Mucosa of descending colon (tissue), 3 donors: ENCODE data around the gene NUP98. TPM values are rescaled to one million over a fixed set of nuclear protein-coding genes. Genes with fewer than 3 reads are reported as not detected.

ENCODE experiments used
- ATAC-seq: fragments of 200-7000 bp; cut with Tn5 transposase; one replicate; pipeline ENCODE4 v1.9.1; 2020; ENCODE audit warnings: mild to moderate bottlenecking, moderate library complexity
- DNase-seq, 3 donors: peaks; one replicate each; pipeline ENCODE4 v3.0.0-alpha.2; 2020
- H3K36me3 ChIP-seq: fragments of 200-600 bp; one replicate; pipeline ENCODE4 v1.8.0; 2021; ENCODE audit warnings: low read depth, mild to moderate bottlenecking
- H3K4me1 ChIP-seq: fragments of 200-600 bp; one replicate; pipeline ENCODE4 v1.8.0; 2021; ENCODE audit warnings: low read depth, mild to moderate bottlenecking
- H3K4me3 ChIP-seq: fragments of 200-600 bp; one replicate; pipeline ENCODE4 v1.8.0; 2021; ENCODE audit warnings: mild to moderate bottlenecking
- H3K9me3 ChIP-seq: fragments of 200-600 bp; one replicate; pipeline ENCODE4 v1.8.0; 2021; ENCODE audit warnings: mild to moderate bottlenecking
- CTCF ChIP-seq: fragments of 200-600 bp; IDR thresholded peaks from one replicate; pipeline ENCODE4 v1.8.0; 2022; ENCODE audit warnings: antibody characterized with exemption, mild to moderate bottlenecking
- intact Hi-C, 2 donors: fragments of 100-400 bp; cut with DNase I in 1 of 2; cut with micrococcal nuclease in 1 of 2; formaldehyde crosslinking; loops; one replicate each; pipeline versions ENCODE4 v1.11.0 to v1.11.1; 2022; cut with DNase I, micrococcal nuclease
- total RNA-seq, 3 donors: library from RNA; stranded (reverse); fragmentation: NEBNext Ultra II Directional in 2 of 3; extraction: Animal tissue kit (Norgen Biotek cat#: 25700) in 2 of 3; gene quantifications; one replicate each; pipeline versions ENCODE4 v1.2.1 to v1.2.4, GENCODE V29; 2021 to 2023
- donor health status: DM: no; HTN: no; CAD: no; lungs with moderate emphysema.
- donor health status: DM: no; HTN: no; CAD: no.
- donor health status: DM: no; HTN: yes; CAD: no.

The NUP98 gene
- total RNA-seq, 3 donors from 2014 or later, result 53.7 to 69.7 (median 60.6) TPM

GRCh38 chr11:3709977-3710376, 87.4 kb downstream of the NUP98 start:
- Histone ChIP-seq H3K36me3 (peaks cover 11% of the 10 kb centered on the region), H3K4me3 (no peak overlapping the region), H3K9me3 (no peaks in the 10 kb centered on the region), H3K4me1 (no peaks in the 10 kb centered on the region)
- ATAC-seq (no peak), DNase-seq (no peak)
- TF ChIP-seq CTCF, result no peak
- intact Hi-C loops, result no loop called here

GRCh38 chr11:3707176-3707575, 90.2 kb downstream of the NUP98 start:
- Histone ChIP-seq H3K9me3 (no peaks in the 10 kb centered on the region), H3K4me1 (no peaks in the 10 kb centered on the region), H3K36me3 (peaks cover 10% of the 10 kb centered on the region), H3K4me3 (no peak overlapping the region)
- DNase-seq (no peak), ATAC-seq (no peak)
- intact Hi-C loops, result no loop called here
- TF ChIP-seq CTCF, result no peak

GRCh38 chr11:3703383-3703782, 94.0 kb downstream of the NUP98 start:
- ATAC-seq (no peak), DNase-seq (no peak)
- Histone ChIP-seq H3K9me3 (no peaks in the 10 kb centered on the region), H3K36me3 (peaks cover 14% of the 10 kb centered on the region), H3K4me3 (no peak overlapping the region), H3K4me1 (no peaks in the 10 kb centered on the region)
- TF ChIP-seq CTCF, result no peak
- intact Hi-C loops, result no loop called here

DNA sequence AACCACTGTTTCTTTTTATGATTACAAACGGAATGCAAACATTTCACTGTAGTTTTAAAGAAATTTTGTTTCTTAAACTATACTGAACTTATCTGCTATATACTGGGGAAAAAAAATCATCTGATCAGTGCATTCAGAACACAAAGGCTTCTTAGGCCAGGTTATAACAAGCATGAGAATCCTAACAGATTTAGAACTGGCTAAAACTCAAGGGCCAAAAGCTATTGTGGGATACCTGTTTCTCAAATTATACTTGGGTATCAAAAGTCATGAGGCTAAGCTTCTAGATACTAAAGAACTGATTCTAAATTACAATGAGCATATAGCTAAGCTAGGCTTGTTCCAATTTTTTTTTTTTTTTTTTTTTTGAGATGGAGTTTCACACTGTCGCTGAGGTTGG, 96.4 kb downstream of the NUP98 start:
- intact Hi-C loops, result no loop called here
- Histone ChIP-seq H3K9me3 (no peaks in the 10 kb centered on the region), H3K36me3 (peaks cover 20% of the 10 kb centered on the region), H3K4me1 (no peaks in the 10 kb centered on the region), H3K4me3 (no peak overlapping the region)
- no peak for DNase-seq
- no peak for TF ChIP-seq CTCF
- ATAC-seq, result no peak

- H3K4me1 ChIP-seq, result no peaks in the 10 kb centered on the region
- no peak for ATAC-seq
- H3K36me3 ChIP-seq, result peaks cover 20% of the 10 kb centered on the region
- DNase-seq, result no peak
- intact Hi-C loops, result no loop called here
- TF ChIP-seq CTCF, result no peak
- no peaks in the 10 kb centered on the region for H3K9me3 ChIP-seq
- H3K4me3 ChIP-seq, result no peak overlapping the region
Measured at GRCh38 chr11:3700410-3700809, 96.9 kb downstream of the NUP98 start.

- TF ChIP-seq CTCF, result no peak
- H3K36me3 ChIP-seq, result peaks cover 12% of the 10 kb centered on the region
- DNase-seq (no peak), ATAC-seq (no peak)
- no peaks in the 10 kb centered on the region for H3K4me1 ChIP-seq
- intact Hi-C loops, result no loop called here
- H3K4me3 ChIP-seq, result no peak overlapping the region
- H3K9me3 ChIP-seq, result no peaks in the 10 kb centered on the region
Measured at GRCh38 chr11:3686751-3687150, 110.6 kb downstream of the NUP98 start.
